Transverse colon (tissue), 4 donors: ENCODE data around the gene RUFY3. TPM values are rescaled to one million over a fixed set of nuclear protein-coding genes. Genes with fewer than 3 reads are reported as not detected.
"Not testable (repeated sequence)": the region's sequence is repeated elsewhere in the genome, so short reads cannot be mapped to it uniquely, and the experiment has no call there.

Experiments used
- DNase-seq: peaks from one replicate; pipeline ENCODE4 v3.0.0-alpha.2; 2019
- H3K27ac ChIP-seq, 4 donors: fragments of 200-600 bp; sonication (generic); 2 replicates each; pipeline ENCODE4 v1.5.1; 2016 to 2018; ENCODE audit warnings: inconsistent platforms in 4 of 4
- H3K27me3 ChIP-seq: fragments of 200-600 bp; sonication (generic); 2 replicates; pipeline ENCODE4 v1.5.1; 2017; ENCODE audit warnings: inconsistent platforms
- H3K36me3 ChIP-seq, 4 donors: fragments of 200-600 bp; sonication (generic); 2 replicates each; pipeline ENCODE4 v1.5.1; 2017 to 2019; ENCODE audit warnings: inconsistent platforms in 4 of 4
- H3K4me1 ChIP-seq, 4 donors: fragments of 200-600 bp; sonication (generic); 2 replicates each; pipeline ENCODE4 v1.5.1; 2017 to 2020; ENCODE audit warnings: inconsistent platforms in 4 of 4
- H3K4me3 ChIP-seq, 4 donors: fragments of 200-600 bp; sonication (generic); 1 replicate in 1 of 4; 2 replicates in 3 of 4; pipeline versions ENCODE4 v1.5.1 to v1.6.1; 2017 to 2019; ENCODE audit warnings: inconsistent platforms in 4 of 4
- H3K9me3 ChIP-seq, 2 donors: fragments of 200-600 bp; sonication (generic); 2 replicates each; pipeline ENCODE4 v1.5.1; 2017 to 2019; ENCODE audit warnings: inconsistent platforms in 2 of 2
- CTCF ChIP-seq, 5 experiments: fragments of 200-600 bp in 3 of 5; fragments of 450-650 bp in 2 of 5; sonication (generic) in 3 of 5; IDR thresholded peaks; 1 replicate in 2 of 5; 2 replicates in 3 of 5; pipeline ENCODE4 v1.5.1; 2016 to 2017; ENCODE audit warnings: antibody characterized with exemption in 5 of 5, inconsistent platforms in 3 of 5, mild to moderate bottlenecking in 2 of 5, moderate library complexity in 1 of 5
- EP300 ChIP-seq: sonication (generic); formaldehyde crosslinking; IDR thresholded peaks from one replicate; pipeline ENCODE4 v1.6.1; 2017; ENCODE audit warnings: antibody characterized with exemption, low read depth
- POLR2A ChIP-seq: fragments of 450-650 bp; IDR thresholded peaks from one replicate; pipeline ENCODE4 v1.6.1; 2016; ENCODE audit warnings: antibody characterized with exemption, mild to moderate bottlenecking, moderate library complexity
- POLR2AphosphoS5 ChIP-seq, 3 donors: sonication (generic); formaldehyde crosslinking; IDR thresholded peaks; one replicate each; pipeline ENCODE4 v1.6.1; 2016; ENCODE audit warnings: antibody characterized with exemption in 3 of 3
- WGBS, 2 donors: methylation state at CpG; one replicate each; pipeline ENCODE4 v1.1.5; 2018; ENCODE audit warnings: low coverage in 1 of 2; 5-methylcytosine and 5-hydroxymethylcytosine counted together
- in situ Hi-C, 4 donors: fragments of 200-750 bp; cut with MboI; loops; one replicate each; pipeline versions ENCODE4 v1.15.0 to v1.15.1; 2017; ENCODE audit warnings: low sequenced_read_pairs in 3 of 4, low pct_ligation_motif_present in 1 of 4, low pct_unique_long_range_greater_than_20kb in 1 of 4
- intact Hi-C: fragments of 100-400 bp; cut with DNase I; formaldehyde crosslinking; loops from one replicate; pipeline ENCODE4 v1.15.1; 2023; ENCODE audit warnings: low total_unique reads
- total RNA-seq, 4 donors: library from RNA; depleted of rRNA; stranded (reverse); fragments of >200 nt; gene quantifications; one replicate each; pipeline ENCODE4 v1.1.0, GENCODE V29; 2016

RUFY3 gene
- total RNA-seq, 4 donors from 2014 or later, result 39.6 to 93.9 (median 50.8) TPM

GRCh38 chr4:70678383-70678999, 43.3 kb upstream of the RUFY3 start:
- 56 to 69% methylated on average over 1 of the region's 1 CpG for WGBS, 2 donors
- Histone ChIP-seq H3K9me3 (no peaks in the 10 kb centered on the region), H3K27me3 (no peaks in the 10 kb centered on the region), H3K4me1 (no peaks in the 10 kb centered on the region), H3K27ac (peak overlapping the region in 1 of 4 donors; percentile 21), H3K4me3 (no peak overlapping the region), H3K36me3 (no peaks in the 10 kb centered on the region)
- DNase-seq, result no peak
- in situ Hi-C loops, result no loop called here
- intact Hi-C loops, result no loop called here
- TF ChIP-seq POLR2A (no peak), POLR2AphosphoS5 (IDR thresholded peaks at IDR 0.05) (no peak), EP300 (no peak), CTCF (IDR thresholded peaks at IDR 0.05) (no peak)

GRCh38 chr4:70680934-70681333, 40.8 kb upstream of the RUFY3 start:
- Histone ChIP-seq H3K4me3 (no peak overlapping the region), H3K36me3 (no peaks in the 10 kb centered on the region), H3K4me1 (no peaks in the 10 kb centered on the region), H3K27me3 (no peaks in the 10 kb centered on the region), H3K27ac (peak overlapping the region; percentile 13 to 29 (median 22)), H3K9me3 (no peaks in the 10 kb centered on the region)
- in situ Hi-C loops, result no loop called here
- intact Hi-C loops, result no loop called here
- DNase-seq, result no peak
- TF ChIP-seq EP300 (no peak), POLR2A (no peak), POLR2AphosphoS5 (IDR thresholded peaks at IDR 0.05) (no peak), CTCF (IDR thresholded peaks at IDR 0.05) (no peak)

GRCh38 chr4:70681704-70682103, 40.1 kb upstream of the RUFY3 start:
- no peaks in the 10 kb centered on the region for H3K4me1 ChIP-seq
- peak overlapping the region in 2 of 4 donors; percentile 13 to 29 for H3K27ac ChIP-seq
- no peaks in the 10 kb centered on the region for H3K27me3 ChIP-seq
- no peak for DNase-seq
- in situ Hi-C loops, result no loop called here
- H3K9me3 ChIP-seq, result no peaks in the 10 kb centered on the region
- intact Hi-C loops, result no loop called here
- TF ChIP-seq CTCF (IDR thresholded peaks at IDR 0.05), result no peak
- TF ChIP-seq EP300, result no peak
- no peaks in the 10 kb centered on the region for H3K36me3 ChIP-seq
- no peak overlapping the region for H3K4me3 ChIP-seq

GRCh38 chr4:70682142-70682541, 39.6 kb upstream of the RUFY3 start:
- in situ Hi-C loops, result not testable (repeated sequence)

GRCh38 chr4:70687392-70687791, 34.4 kb upstream of the RUFY3 start:
- WGBS, 2 donors, result 55 to 93% methylated on average over 3 to 13 of the region's 13 CpGs
- Histone ChIP-seq H3K9me3 (no peaks in the 10 kb centered on the region), H3K4me3 (peak overlapping the region; percentile 48 to 94 (median 79)), H3K4me1 (peaks cover 17 to 35% (median 31%) of the 10 kb centered on the region in 4 donors), H3K27ac (peak overlapping the region; percentile 94 to 98 (median 95)), H3K36me3 (no peaks in the 10 kb centered on the region), H3K27me3 (no peaks in the 10 kb centered on the region)
- DNase-seq, result peak; percentile 28
- intact Hi-C loops, result no loop called here
- TF ChIP-seq CTCF (IDR thresholded peaks at IDR 0.05), result no peak
- TF ChIP-seq POLR2AphosphoS5 (IDR thresholded peaks at IDR 0.05), result no peak
- TF ChIP-seq POLR2A, result no peak
- no peak for TF ChIP-seq EP300
- in situ Hi-C loops, result no loop called here

More at GRCh38 chr4:70682142-70682541, 39.6 kb upstream of the RUFY3 start:
- H3K27ac ChIP-seq, result peak overlapping the region in 2 of 4 donors; percentile 7 to 13
- DNase-seq, H3K4me3 ChIP-seq, H3K27me3 ChIP-seq, H3K36me3 ChIP-seq, H3K4me1 ChIP-seq, intact Hi-C loops, H3K9me3 ChIP-seq: not testable (repeated sequence)
- WGBS, 2 donors, result 65 to 89% methylated on average over 3 of the region's 3 CpGs
